Smooth muscle cell (in vitro differentiated cells): ENCODE measurements around the gene PARD3B. TPM values are rescaled to one million over a fixed set of nuclear protein-coding genes. Genes with fewer than 3 reads are reported as not detected.

Source experiments
- DNase-seq: peaks from one replicate; lab custom pipeline; 2025; ENCODE audit not compliant: unreplicated experiment; lab: John Stamatoyannopoulos, UW
- H2AFZ ChIP-seq: fragments of 200-600 bp; sonication (generic); 2 replicates; pipeline ENCODE4 v1.6.0; 2016; ENCODE audit warnings: antibody characterized with exemption, low read depth, mild to moderate bottlenecking
- H3F3A ChIP-seq: fragments of 200-600 bp; sonication (generic); 2 replicates; pipeline ENCODE4 v1.6.0; 2017; ENCODE audit warnings: antibody characterized with exemption, low read depth
- H3K27ac ChIP-seq: fragments of 200-600 bp; sonication (generic); 2 replicates; pipeline ENCODE4 v1.5.1; 2016; ENCODE audit warnings: low read depth, mild to moderate bottlenecking
- H3K27me3 ChIP-seq: fragments of 200-600 bp; sonication (generic); 2 replicates; pipeline ENCODE4 v1.6.1; 2016; ENCODE audit warnings: low read depth, mild to moderate bottlenecking
- H3K36me3 ChIP-seq: fragments of 200-600 bp; sonication (generic); 2 replicates; pipeline ENCODE4 v1.5.1; 2016; ENCODE audit warnings: low read depth
- H3K4me1 ChIP-seq: fragments of 200-600 bp; sonication (generic); 2 replicates; pipeline ENCODE4 v1.5.1; 2016; ENCODE audit warnings: low read depth
- H3K4me2 ChIP-seq: fragments of 200-600 bp; sonication (generic); 2 replicates; pipeline ENCODE4 v1.6.0; 2016; ENCODE audit warnings: mild to moderate bottlenecking
- H3K4me3 ChIP-seq: fragments of 200-600 bp; sonication (generic); 2 replicates; pipeline ENCODE4 v1.5.1; 2016; ENCODE audit warnings: mild to moderate bottlenecking
- H3K79me2 ChIP-seq: fragments of 200-600 bp; sonication (generic); 2 replicates; pipeline ENCODE4 v1.6.0; 2016; ENCODE audit warnings: low read depth, mild to moderate bottlenecking
- H3K9ac ChIP-seq: fragments of 200-600 bp; sonication (generic); 2 replicates; pipeline ENCODE4 v1.6.0; 2016; ENCODE audit warnings: low read depth
- H3K9me3 ChIP-seq: fragments of 200-600 bp; sonication (generic); replicated peaks from 2 replicates; pipeline ENCODE4 v1.5.1; 2016; ENCODE audit warnings: low read depth
- H4K20me1 ChIP-seq: fragments of 200-600 bp; sonication (generic); 2 replicates; pipeline ENCODE4 v1.6.0; 2016; ENCODE audit warnings: low read depth
- CTCF ChIP-seq: fragments of 200-600 bp; sonication (generic); IDR thresholded peaks from 2 replicates; pipeline ENCODE4 v1.5.1; 2017; ENCODE audit warnings: borderline replicate concordance, mild to moderate bottlenecking, antibody characterized with exemption; ENCODE audit not compliant: insufficient read depth, poor library complexity, severe bottlenecking
- WGBS: methylation state at CpG from one replicate; pipeline ENCODE4 v1.1.7; 2016; ENCODE audit warnings: low lambda C conversion rate; 5-methylcytosine and 5-hydroxymethylcytosine counted together
- polyA plus RNA-seq: library from polyadenylated mRNA; unstranded; fragments of >200 nt; fragmentation: Nextera tagmentation; extraction: Ambion mirVana; gene quantifications from 2 replicates; pipeline ENCODE4 v1.2.1, GENCODE V29; 2016
- total RNA-seq: library from RNA; depleted of rRNA; stranded (reverse); fragments of >200 nt; gene quantifications from 2 replicates; pipeline ENCODE4 v1.2.3, GENCODE V29; 2014

The PARD3B gene
- total and polyA plus RNA-seq, 2 experiments from 2014 or later, result 3.3 to 12.2 TPM

- Histone ChIP-seq H3K36me3 (no peaks in the 10 kb centered on the region), H3K27ac (no peak overlapping the region), H3K79me2 (no peaks in the 10 kb centered on the region), H3K4me3 (no peak overlapping the region), H3K4me1 (no peaks in the 10 kb centered on the region), H3K27me3 (peaks cover 4% of the 10 kb centered on the region), H4K20me1 (no peaks in the 10 kb centered on the region), H3K9me3 (no peaks in the 10 kb centered on the region), H3K4me2 (no peak overlapping the region), H2AFZ (no peak overlapping the region), H3F3A (no peaks in the 10 kb centered on the region), H3K9ac (no peak overlapping the region)
- DNase-seq, result no peak
- WGBS, result 95% methylated on average over 1 of the region's 1 CpG
- no peak for TF ChIP-seq CTCF
Observed at GRCh38 chr2:205619600-205619999, 1074.3 kb downstream of the PARD3B start.

GRCh38 chr2:205627085-205627484 is 1081.8 kb downstream of the PARD3B start:
- no peak overlapping the region for H3K4me2 ChIP-seq
- TF ChIP-seq CTCF, result no peak
- WGBS, result 89% methylated on average over 1 of the region's 1 CpG

GRCh38 chr2:205628422-205628821 is 1083.1 kb downstream of the PARD3B start:
- H3K4me3 ChIP-seq, result no peak overlapping the region
- H3K27ac ChIP-seq, result no peak overlapping the region
- DNase-seq, result no peak
- H3K4me2 ChIP-seq, result no peak overlapping the region
- H3K79me2 ChIP-seq, result no peaks in the 10 kb centered on the region
- no peak for TF ChIP-seq CTCF
- 33% methylated on average over 3 of the region's 3 CpGs for WGBS
- no peak overlapping the region for H3K9ac ChIP-seq
- no peak overlapping the region for H2AFZ ChIP-seq
- no peaks in the 10 kb centered on the region for H4K20me1 ChIP-seq
- no peaks in the 10 kb centered on the region for H3K36me3 ChIP-seq
- no peaks in the 10 kb centered on the region for H3K9me3 ChIP-seq
- H3K4me1 ChIP-seq, result no peaks in the 10 kb centered on the region
- H3F3A ChIP-seq, result no peaks in the 10 kb centered on the region
- peaks cover 12% of the 10 kb centered on the region for H3K27me3 ChIP-seq

More at GRCh38 chr2:205627085-205627484, 1081.8 kb downstream of the PARD3B start:
- Histone ChIP-seq H3K9ac (no peak overlapping the region), H3F3A (no peaks in the 10 kb centered on the region), H3K4me1 (no peaks in the 10 kb centered on the region), H3K27ac (no peak overlapping the region), H3K9me3 (no peaks in the 10 kb centered on the region), H3K36me3 (no peaks in the 10 kb centered on the region), H3K27me3 (peaks cover 12% of the 10 kb centered on the region), H3K4me3 (no peak overlapping the region), H4K20me1 (no peaks in the 10 kb centered on the region), H3K79me2 (no peaks in the 10 kb centered on the region), H2AFZ (no peak overlapping the region)
- DNase-seq, result no peak

GRCh38 chr2:205629091-205629776 is 1084.0 kb downstream of the PARD3B start:
- TF ChIP-seq CTCF, result no peak
- Histone ChIP-seq H3K4me1 (no peaks in the 10 kb centered on the region), H4K20me1 (no peaks in the 10 kb centered on the region), H3K27ac (no peak overlapping the region), H3K4me2 (no peak overlapping the region), H3K79me2 (no peaks in the 10 kb centered on the region), H3K9me3 (no peaks in the 10 kb centered on the region), H3F3A (no peaks in the 10 kb centered on the region), H3K9ac (no peak overlapping the region), H3K4me3 (no peak overlapping the region), H2AFZ (no peak overlapping the region), H3K27me3 (peaks cover 12% of the 10 kb centered on the region), H3K36me3 (no peaks in the 10 kb centered on the region)
- WGBS, result 55% methylated on average over 10 of the region's 10 CpGs
- no peak for DNase-seq
